ENCODE data around the gene HK1. TPM values are rescaled to one million over a fixed set of nuclear protein-coding genes. Genes with fewer than 3 reads are reported as not detected.

The HK1 gene
- total RNA-seq, 1 donor from 2014 or later: 162 TPM

DNA sequence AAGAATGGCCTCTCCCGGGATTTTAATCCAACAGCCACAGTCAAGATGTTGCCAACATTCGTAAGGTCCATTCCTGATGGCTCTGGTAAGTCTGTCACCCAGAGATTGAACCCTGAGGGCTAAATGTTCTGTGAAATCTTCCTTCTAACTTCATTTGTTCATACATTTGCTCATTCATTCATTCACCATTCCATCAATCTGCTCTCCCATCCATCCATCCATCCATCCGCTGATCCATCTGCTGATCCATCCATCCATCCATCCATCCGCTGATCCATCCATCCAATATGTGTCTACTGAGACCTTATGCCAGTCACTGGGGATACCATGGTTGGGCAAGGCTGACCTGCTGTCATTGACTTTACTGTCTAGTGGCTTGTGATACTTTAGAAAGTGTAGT lies 65.6 kb downstream of the HK1 start:
- peaks cover 8% of the 10 kb centered on the region for H3K27me3 Mint-ChIP-seq (ENCODE audit: unreplicated experiment)
- no peak for DNase-seq (ENCODE audit: low spot score)
- H3K36me3 Mint-ChIP-seq (ENCODE audit: low read depth, unreplicated experiment): peaks cover 28% of the 10 kb centered on the region
- no peaks in the 10 kb centered on the region for H3K9me3 Mint-ChIP-seq (ENCODE audit: unreplicated experiment)
- H3K4me1 Mint-ChIP-seq (ENCODE audit: unreplicated experiment): peaks cover 80% of the 10 kb centered on the region
- H3K4me3 Mint-ChIP-seq (ENCODE audit: unreplicated experiment): peak overlapping the region; percentile 14
- H3K27ac Mint-ChIP-seq (ENCODE audit: unreplicated experiment): no peak overlapping the region
- TF ChIP-seq, protein P1, sequence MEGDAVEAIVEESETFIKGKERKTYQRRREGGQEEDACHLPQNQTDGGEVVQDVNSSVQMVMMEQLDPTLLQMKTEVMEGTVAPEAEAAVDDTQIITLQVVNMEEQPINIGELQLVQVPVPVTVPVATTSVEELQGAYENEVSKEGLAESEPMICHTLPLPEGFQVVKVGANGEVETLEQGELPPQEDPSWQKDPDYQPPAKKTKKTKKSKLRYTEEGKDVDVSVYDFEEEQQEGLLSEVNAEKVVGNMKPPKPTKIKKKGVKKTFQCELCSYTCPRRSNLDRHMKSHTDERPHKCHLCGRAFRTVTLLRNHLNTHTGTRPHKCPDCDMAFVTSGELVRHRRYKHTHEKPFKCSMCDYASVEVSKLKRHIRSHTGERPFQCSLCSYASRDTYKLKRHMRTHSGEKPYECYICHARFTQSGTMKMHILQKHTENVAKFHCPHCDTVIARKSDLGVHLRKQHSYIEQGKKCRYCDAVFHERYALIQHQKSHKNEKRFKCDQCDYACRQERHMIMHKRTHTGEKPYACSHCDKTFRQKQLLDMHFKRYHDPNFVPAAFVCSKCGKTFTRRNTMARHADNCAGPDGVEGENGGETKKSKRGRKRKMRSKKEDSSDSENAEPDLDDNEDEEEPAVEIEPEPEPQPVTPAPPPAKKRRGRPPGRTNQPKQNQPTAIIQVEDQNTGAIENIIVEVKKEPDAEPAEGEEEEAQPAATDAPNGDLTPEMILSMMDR (IDR thresholded peaks at IDR 0.05; ENCODE audit: unreplicated experiment): no peak

GRCh38 chr10:69344591-69345252 lies 66.4 kb downstream of the HK1 start:
- Mint-ChIP-seq H3K27ac (ENCODE audit: unreplicated experiment) (peak overlapping the region; percentile 75), H3K36me3 (ENCODE audit: low read depth, unreplicated experiment) (peaks cover 29% of the 10 kb centered on the region), H3K27me3 (ENCODE audit: unreplicated experiment) (peaks cover 5% of the 10 kb centered on the region), H3K4me3 (ENCODE audit: unreplicated experiment) (peak overlapping the region; percentile 42), H3K9me3 (ENCODE audit: unreplicated experiment) (no peaks in the 10 kb centered on the region), H3K4me1 (ENCODE audit: unreplicated experiment) (peaks cover 80% of the 10 kb centered on the region)
- TF ChIP-seq, protein P1 (IDR thresholded peaks at IDR 0.05; ENCODE audit: unreplicated experiment): no peak
- no peak for DNase-seq (ENCODE audit: low spot score)

- Mint-ChIP-seq H3K27ac (ENCODE audit: unreplicated experiment) (peak overlapping the region; percentile 90), H3K4me1 (ENCODE audit: unreplicated experiment) (peaks cover 82% of the 10 kb centered on the region), H3K9me3 (ENCODE audit: unreplicated experiment) (no peaks in the 10 kb centered on the region), H3K27me3 (ENCODE audit: unreplicated experiment) (peaks cover 5% of the 10 kb centered on the region), H3K36me3 (ENCODE audit: low read depth, unreplicated experiment) (peaks cover 29% of the 10 kb centered on the region), H3K4me3 (ENCODE audit: unreplicated experiment) (peak overlapping the region; percentile 42)
- TF ChIP-seq, protein P1 (IDR thresholded peaks at IDR 0.05; ENCODE audit: unreplicated experiment): no peak
- DNase-seq (ENCODE audit: low spot score): no peak
Measured at GRCh38 chr10:69345402-69345801, 67.1 kb downstream of the HK1 start.

GRCh38 chr10:69345890-69346474 lies 67.7 kb downstream of the HK1 start:
- H3K36me3 Mint-ChIP-seq (ENCODE audit: low read depth, unreplicated experiment): peaks cover 29% of the 10 kb centered on the region
- TF ChIP-seq, protein P1 (IDR thresholded peaks at IDR 0.05; ENCODE audit: unreplicated experiment): no peak
- H3K4me3 Mint-ChIP-seq (ENCODE audit: unreplicated experiment): peak overlapping the region; percentile 76
- peaks cover 2% of the 10 kb centered on the region for H3K27me3 Mint-ChIP-seq (ENCODE audit: unreplicated experiment)
- no peaks in the 10 kb centered on the region for H3K9me3 Mint-ChIP-seq (ENCODE audit: unreplicated experiment)
- H3K4me1 Mint-ChIP-seq (ENCODE audit: unreplicated experiment): peaks cover 78% of the 10 kb centered on the region
- peak overlapping the region; percentile 90 for H3K27ac Mint-ChIP-seq (ENCODE audit: unreplicated experiment)
- DNase-seq (ENCODE audit: low spot score): no peak

DNA sequence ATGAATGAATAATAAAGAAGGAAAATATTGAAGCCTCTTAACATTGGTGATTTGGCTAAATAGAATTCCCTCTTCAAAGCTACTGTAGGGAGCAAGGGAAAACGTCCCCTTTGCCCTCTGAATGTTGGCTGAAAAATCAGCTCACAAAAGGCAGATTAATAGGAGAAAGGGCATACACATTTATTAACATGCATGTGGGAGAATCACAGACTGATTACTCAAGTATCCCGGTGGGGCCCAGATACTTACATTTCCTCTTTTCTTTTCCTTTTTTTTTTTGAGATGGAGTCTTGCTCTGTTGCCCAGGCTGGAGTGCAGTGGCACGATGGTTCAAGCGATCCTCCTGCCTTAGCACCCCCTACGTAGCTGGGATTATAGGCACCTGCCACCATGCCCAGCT lies 68.5 kb downstream of the HK1 start:
- peaks cover 29% of the 10 kb centered on the region for H3K36me3 Mint-ChIP-seq (ENCODE audit: low read depth, unreplicated experiment)
- DNase-seq (ENCODE audit: low spot score): no peak
- TF ChIP-seq, protein P1 (IDR thresholded peaks at IDR 0.05; ENCODE audit: unreplicated experiment): no peak
- H3K27ac Mint-ChIP-seq (ENCODE audit: unreplicated experiment): no peak overlapping the region
- H3K4me1 Mint-ChIP-seq (ENCODE audit: unreplicated experiment): peaks cover 78% of the 10 kb centered on the region
- no peaks in the 10 kb centered on the region for H3K9me3 Mint-ChIP-seq (ENCODE audit: unreplicated experiment)
- H3K4me3 Mint-ChIP-seq (ENCODE audit: unreplicated experiment): peak overlapping the region; percentile 73
- H3K27me3 Mint-ChIP-seq (ENCODE audit: unreplicated experiment): peaks cover 4% of the 10 kb centered on the region

Data from endothelial cell (in vitro differentiated cells).